HPDE6-E6E7 (cell line): ENCODE data around the gene TBCE.
"Not testable (repeated sequence)": the region's sequence is repeated elsewhere in the genome, so short reads cannot be mapped to it uniquely, and the experiment has no call there.

Experiments used
- DNase-seq: peaks from one replicate; pipeline ENCODE4 v3.0.0; 2011; ENCODE audit warnings: missing footprints; ENCODE audit errors: extremely low spot score

Gene TBCE

GRCh38 chr1:235351898-235352297 lies 15.3 kb upstream of the TBCE start:
- no peak for DNase-seq

- DNase-seq, result no peak
Observed at GRCh38 chr1:235357485-235358373, 9.5 kb upstream of the TBCE start.

- DNase-seq, result no peak
Observed at GRCh38 chr1:235358899-235359298, 8.3 kb upstream of the TBCE start.

GRCh38 chr1:235364189-235364588 lies 3.0 kb upstream of the TBCE start:
- not testable (repeated sequence) for DNase-seq

- DNase-seq, result no peak
Observed at GRCh38 chr1:235366286-235366685, 941 bp upstream of the TBCE start.

- DNase-seq, result no peak
Observed at GRCh38 chr1:235368428-235368827, 1.2 kb downstream of the TBCE start.

- no peak for DNase-seq
Observed at GRCh38 chr1:235369802-235370201, 2.6 kb downstream of the TBCE start.

- DNase-seq, result no peak
Observed at GRCh38 chr1:235375919-235376605, 8.8 kb downstream of the TBCE start.

GRCh38 chr1:235378134-235378735 lies 11.0 kb downstream of the TBCE start:
- not testable (repeated sequence) for DNase-seq

GRCh38 chr1:235381955-235382739 lies 14.9 kb downstream of the TBCE start:
- not testable (repeated sequence) for DNase-seq

GRCh38 chr1:235385633-235386032 lies 18.4 kb downstream of the TBCE start:
- not testable (repeated sequence) for DNase-seq

GRCh38 chr1:235391874-235392273 lies 24.6 kb downstream of the TBCE start:
- no peak for DNase-seq

- peak; percentile 90 for DNase-seq
Observed at GRCh38 chr1:235397733-235398132, 30.5 kb downstream of the TBCE start.

- DNase-seq, result no peak
Observed at GRCh38 chr1:235399661-235400060, 32.4 kb downstream of the TBCE start.

- DNase-seq, result no peak
Observed at GRCh38 chr1:235401251-235401650, 34.0 kb downstream of the TBCE start.

- no peak for DNase-seq
Observed at GRCh38 chr1:235402457-235403200, 35.4 kb downstream of the TBCE start.

- DNase-seq, result no peak
Observed at GRCh38 chr1:235403593-235403992, 36.4 kb downstream of the TBCE start.

GRCh38 chr1:235404190-235404589 lies 37.0 kb downstream of the TBCE start:
- peak; percentile 31 for DNase-seq

GRCh38 chr1:235407419-235407818 lies 40.2 kb downstream of the TBCE start:
- DNase-seq, result no peak

GRCh38 chr1:235408503-235408960 lies 41.3 kb downstream of the TBCE start:
- DNase-seq, result no peak
